Measurements from ENCODE around the gene CHN2.
A peak's percentile ranks its signal among the peaks of the same experiment; 100 is the strongest.
"Not testable (repeated sequence)": the region's sequence is repeated elsewhere in the genome, so short reads cannot be mapped to it uniquely, and the experiment has no call there.

Gene CHN2

DNA sequence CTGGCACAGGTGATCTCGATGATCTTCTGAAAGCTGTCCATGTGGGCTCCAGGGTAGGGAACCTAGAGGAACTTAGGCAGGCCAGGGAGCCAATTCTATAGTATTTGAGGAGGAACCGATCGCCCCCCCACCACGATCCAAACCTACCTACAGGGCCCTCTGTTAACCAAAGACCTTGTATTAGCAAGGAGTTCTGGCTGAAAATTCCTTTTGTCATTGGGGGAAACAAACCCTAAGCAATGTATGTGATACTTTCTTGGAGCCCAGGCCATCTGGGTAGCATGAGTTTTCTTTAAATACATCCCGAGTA lies 62.1 kb downstream of the CHN2 start:
- DNase-seq (ENCODE audit: low spot score), result no peak

DNA sequence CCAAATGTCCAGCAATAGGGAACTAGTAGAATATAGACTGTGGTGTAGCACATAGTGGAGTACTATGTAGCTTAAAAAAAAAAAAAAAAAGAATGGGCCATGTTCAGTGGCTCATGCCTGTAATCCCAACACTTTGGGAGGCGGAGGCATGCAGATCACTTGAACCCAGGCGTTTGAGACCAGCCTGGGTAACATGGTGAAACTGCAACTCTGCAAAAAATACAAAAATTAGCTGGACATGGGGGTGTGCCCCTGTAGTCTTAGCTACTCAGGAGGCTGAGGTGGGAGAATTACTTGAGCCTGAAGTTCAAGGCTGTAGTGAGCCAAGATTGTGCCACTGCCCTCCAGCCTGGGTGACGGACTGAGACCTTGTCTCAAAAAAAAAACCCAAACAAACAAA lies 64.4 kb downstream of the CHN2 start:
- DNase-seq (ENCODE audit: low spot score), result no peak

DNA sequence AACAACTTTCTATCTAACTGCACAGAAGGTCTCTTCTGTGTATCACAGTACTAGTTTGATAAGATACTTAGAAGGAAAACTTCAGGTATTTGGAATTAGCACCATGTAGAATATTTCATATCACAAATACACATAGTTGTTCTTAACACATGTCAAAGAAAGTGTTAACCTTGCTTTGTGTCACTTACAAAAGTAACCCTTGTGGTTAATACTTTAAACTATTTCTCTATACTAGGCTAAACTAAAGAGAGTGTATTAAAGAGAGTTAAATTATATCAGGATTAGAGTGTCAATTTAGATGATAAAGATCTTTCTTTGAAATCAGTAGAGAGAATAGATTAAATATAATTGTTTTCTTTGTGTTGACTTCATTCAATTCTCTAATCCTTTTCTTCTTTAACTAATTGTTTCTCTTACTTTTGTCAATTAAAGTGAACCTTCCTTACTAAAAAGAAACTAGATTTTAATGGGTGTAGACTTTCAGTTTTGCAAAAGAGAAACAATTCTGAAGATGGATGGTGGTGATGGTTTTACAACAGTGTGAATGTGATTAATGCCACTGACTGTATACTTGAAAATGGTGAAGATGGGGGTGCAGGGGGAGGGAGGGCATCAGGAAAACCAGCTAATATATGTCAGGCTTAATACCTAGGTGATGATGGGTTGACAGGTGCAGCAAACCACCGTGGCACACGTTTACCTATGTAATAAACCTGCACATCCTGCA lies 67.8 kb downstream of the CHN2 start:
- no peak for DNase-seq (ENCODE audit: low spot score)

DNA sequence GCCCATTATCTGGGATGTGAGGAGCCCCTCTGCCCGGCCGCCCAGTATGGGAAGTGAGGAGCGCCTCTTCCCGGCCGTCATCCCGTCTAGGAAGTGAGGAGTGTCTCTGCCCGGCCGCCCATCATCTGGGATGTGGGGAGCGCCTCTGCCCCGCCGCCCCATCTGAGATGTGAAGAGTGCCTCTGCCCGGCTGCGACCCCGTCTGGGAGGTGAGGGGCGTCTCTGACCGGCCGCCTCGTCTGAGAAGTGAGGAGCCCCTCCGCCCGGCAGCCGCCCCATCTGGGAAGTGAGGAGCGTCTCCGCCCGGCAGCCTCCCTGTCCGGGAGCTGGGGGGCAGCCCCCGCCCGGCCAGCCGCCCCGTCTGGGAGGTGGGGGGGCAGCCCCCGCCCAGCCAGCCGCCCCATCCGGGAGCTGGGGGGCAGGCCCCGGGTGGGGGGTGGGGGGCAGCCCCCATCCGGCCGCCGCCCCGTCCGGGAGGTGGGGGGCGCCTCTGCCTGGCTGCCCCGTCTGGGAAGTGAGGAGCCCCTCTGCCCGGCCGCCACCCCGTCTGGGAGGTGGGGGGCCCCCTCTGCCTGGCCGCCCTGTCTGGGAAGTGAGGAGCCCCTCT lies 69.1 kb downstream of the CHN2 start:
- not testable (repeated sequence) for DNase-seq (ENCODE audit: low spot score)

DNA sequence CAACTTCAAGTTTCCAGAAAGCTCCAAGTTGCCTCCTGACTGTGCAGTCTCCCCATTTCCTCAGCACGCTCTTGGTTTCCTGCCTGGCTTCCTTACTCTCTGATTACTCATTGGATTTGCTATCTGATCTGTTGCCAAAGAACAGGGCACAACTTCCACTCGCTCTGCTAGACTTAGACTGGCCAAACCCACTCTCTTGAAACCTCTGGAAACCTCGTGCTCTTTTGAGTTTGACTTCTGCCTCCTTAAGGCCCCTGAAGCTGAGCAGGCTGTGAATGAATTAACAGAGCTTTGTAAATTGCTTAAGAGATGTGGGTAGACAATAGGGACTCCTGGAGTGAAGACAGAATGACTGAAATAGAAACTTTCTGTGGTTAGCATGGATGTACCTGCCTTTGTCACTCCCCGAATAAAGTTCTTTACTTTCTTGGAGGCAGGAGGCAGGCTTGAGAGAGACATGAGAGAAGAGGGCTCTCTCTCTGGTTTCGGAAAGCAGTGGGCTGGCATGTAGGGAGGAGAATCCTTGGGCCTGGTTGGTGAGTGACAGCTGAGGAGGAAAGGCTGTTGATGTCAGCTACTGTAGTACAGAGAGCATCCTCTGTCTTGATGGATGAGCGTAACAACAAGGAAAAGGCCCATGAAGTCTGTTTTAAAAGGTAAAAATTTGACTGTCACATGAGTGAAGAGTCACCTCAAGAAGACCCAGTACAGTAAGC lies 70.8 kb downstream of the CHN2 start:
- peak; percentile 93 for DNase-seq (ENCODE audit: low spot score)

DNA sequence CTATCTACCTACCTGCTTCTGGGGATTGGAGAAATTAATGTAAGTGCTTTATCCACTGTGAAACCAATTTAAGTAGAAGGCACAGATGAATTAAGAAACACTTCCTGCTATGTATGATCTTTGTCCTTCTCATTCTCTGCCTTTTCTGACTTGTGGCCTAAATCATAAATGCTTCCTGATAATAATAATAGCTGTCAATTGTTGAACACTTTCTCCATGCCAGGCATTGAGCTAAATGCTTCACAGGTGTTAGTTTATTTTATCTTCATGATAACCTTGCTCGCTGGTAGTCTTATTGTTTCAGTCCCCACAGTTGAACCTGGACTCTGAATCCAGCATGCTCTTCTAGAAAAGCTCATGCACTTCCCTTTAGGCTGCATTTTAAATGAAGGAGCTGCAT lies 75.4 kb downstream of the CHN2 start:
- no peak for DNase-seq (ENCODE audit: low spot score)

DNA sequence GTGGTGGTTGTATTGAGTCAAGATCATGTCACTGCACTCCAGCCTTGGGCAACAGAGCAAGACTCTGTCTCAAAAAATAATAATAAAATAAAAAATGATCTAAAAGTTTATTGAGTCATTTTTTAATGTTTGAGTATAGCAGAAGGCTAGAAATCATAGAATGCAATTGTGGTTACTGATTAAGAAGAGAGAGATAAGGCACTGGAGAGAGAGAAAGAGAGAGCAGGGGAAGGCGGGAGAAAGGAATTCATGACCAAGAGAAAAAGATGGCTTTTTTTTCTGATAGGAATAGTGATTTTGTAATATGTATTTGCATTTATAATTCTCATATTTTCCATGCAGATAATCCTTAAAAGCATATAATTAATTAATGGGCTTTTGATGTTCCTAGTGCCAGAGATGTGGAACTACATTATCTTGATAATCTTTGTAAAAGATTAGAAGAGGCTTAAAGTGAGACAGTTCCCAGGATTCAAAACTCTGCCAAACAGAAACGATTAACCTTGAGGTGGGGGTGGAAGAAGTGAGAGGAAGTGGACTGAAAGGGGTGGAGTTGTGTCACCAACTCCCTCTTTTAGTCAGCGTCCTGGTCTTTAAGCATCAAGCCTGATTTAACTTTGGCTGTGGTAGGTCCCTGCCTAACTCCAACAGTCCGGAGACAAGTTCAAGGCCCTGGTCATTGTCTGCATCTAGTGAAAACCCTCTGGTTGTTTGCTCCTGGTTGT lies 76.2 kb downstream of the CHN2 start:
- no peak for DNase-seq (ENCODE audit: low spot score)

DNA sequence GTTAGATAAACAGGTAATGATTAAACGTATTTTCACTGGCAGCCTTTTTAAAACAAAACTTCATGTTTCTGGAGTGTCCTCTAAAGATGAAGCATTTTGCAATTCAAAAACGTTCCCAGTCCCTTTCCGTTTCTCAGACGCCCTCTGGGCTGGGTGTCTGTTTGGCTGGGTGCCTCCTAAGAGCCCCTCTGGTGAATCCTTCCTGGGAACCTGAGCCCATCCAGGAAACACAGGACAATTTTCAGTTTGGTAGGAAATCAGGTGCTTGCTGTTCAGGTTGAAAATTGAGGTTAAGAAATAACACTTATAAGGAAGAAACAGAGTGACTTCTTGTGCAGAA lies 76.7 kb downstream of the CHN2 start:
- DNase-seq (ENCODE audit: low spot score), result no peak

DNA sequence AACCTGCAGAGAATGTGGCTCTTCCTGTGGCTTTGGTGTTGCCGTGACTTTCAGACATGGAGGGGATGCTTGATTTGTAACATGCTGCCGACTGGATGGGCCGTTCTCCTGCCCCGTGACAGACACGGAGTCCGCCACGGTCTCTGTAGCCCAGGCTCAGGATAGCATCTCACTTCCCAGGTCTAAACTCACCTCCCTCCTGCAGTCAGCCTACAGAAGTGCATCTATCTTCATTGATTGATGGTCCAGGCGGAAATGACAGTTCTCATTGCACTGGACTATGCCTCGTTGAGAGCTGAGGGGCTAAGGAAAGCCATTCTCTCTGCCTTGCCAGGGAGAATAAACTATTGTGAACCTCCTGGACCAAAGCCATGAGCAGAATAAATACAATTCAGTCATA lies 77.5 kb downstream of the CHN2 start:
- DNase-seq (ENCODE audit: low spot score), result no peak

DNA sequence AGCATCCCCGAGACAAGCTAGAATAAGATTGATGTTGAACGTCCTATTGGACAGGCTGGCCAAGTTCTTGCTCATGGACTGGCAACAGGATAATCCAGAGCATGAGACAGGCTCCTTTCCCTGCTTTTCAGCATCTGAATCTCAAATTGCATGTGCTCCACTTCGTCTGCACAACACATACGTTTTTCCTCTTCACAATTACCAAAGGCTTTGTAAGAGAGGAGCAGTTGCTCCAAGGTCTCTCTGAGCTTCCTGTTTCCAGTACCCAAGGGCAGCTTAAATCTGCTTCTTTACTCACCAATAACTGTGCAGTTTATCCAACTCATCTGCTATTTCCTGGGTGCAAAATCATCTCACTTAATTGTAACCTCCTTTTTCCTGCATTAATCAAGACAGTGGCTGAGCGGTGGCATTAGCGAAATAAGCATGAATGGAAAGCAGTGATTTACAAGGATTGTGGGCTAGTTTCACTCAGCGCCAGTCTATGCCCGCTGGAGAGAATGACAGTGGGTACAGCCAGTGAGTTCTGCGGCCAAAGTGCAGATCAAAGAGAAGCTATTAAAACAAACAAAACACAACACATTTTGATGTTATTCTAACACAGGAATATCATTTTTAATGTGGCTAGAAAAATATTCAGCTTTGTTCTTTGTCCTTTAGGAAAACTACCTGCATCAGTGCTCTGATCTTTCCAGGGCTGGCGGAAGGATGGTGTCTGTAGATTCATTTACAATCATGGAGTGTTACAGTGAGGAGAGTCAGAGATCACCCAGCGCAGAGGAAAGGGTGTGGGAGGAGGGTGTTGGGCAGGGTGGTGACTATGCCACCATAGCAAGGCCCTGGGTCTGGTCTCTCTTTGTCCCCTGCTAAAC lies 79.8 kb downstream of the CHN2 start:
- no peak for DNase-seq (ENCODE audit: low spot score)

DNA sequence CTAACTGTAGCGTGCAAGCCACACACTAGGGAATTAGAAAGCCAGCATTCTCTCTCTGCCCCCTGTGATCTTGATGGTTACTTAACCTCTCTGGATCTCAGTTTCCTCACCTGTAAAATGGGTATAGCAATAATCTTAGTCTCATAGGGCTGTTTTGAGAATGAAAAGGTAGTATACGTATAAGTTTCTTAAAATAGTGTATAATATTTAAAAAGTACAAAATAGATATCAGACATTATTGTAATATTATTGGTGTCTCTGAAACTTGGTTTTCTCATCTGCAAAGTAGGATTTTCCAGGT lies 80.4 kb downstream of the CHN2 start:
- DNase-seq (ENCODE audit: low spot score), result no peak

DNA sequence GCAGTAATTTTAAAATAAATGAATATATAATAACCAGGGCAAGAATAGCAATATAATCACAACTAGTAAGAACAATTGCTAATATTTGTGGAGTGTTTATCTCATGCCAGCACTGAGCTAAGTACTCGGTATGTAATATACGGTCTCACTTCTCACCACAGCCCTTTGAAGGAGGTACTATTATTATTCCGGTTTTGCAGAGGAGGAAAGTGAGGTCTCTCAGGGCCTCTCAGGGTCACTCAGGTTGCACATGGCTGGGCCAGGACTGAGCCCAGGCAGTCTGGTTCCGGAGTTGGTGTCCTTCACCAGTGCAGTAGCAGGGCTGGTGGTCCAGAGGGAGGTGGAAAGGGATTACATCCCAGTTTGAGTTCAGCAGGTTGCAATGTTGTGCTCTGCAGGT lies 80.9 kb downstream of the CHN2 start:
- no peak for DNase-seq (ENCODE audit: low spot score)

DNA sequence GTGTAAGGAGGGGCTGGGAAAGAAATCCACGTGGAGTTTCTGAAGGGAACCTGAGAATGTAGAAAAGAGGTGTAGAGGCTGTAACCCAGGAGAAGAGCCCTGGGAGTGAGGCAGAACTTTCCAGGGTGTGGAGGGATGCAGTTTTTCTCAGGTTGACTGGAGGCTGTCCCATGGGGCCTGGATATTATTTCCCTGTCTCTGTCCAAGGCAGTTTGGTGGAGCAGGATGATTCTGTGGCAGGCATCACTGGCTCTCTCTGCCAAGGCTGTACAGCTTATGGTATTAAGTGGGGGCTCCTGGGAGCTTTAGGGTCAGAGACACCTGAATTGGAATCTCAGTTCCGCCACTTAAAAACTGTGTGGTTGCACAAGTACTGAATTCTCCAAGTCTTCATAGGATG lies 81.6 kb downstream of the CHN2 start:
- DNase-seq (ENCODE audit: low spot score), result no peak

DNA sequence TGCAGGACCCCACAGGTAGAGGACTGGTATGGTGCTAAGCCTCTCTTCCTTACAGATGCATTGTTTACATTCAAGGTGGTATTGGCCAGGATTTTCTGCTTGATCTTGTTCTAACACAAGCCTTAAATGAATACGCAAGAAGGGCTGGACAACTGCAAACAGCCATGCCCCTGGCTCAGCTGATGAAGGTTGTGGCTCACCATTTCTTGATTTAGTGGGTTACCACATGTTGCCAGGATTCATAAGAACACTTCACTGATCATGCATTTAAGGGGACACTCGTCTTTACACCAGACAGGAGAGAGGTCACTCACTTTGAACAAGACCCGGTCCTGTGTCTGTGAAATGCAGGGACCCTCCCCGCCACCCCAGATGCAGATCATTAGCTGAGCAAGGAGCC lies 82.2 kb downstream of the CHN2 start:
- no peak for DNase-seq (ENCODE audit: low spot score)

DNA sequence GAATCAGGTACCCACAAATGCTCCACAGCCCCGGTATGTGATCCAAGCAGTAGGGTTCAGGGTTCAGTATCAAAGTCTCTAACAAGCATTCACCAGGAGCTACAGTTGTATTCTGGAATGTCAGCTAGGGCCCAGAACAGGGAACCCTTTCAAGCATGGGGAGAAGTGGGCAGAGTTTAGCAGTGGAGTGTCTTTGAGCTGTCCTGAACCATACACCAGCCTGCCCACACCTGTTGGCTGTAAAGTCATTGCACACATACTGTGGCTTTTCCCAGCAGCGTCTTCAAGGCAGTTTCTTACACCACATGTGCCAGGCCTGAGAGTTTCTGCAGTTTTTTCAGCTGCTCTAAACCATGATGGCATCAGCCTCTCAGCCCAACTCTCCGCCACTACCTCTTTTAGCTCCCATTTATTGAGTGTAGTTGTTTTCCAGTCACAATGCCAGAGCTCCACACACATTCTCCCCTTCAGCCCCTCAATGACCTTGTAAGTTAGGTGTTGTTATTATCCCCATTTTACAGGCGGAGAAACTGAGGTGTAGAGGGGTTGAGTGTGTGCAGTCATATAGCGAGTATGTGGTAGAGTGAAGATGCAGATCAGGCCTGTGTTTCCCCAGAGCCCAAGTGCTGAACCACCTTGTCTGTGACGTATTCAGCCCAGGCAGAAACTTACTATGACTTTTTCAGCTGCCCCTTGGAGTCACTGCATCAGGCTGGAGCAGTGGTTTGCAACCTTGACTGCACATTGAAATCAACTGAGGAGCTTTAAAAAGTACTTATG lies 83.1 kb downstream of the CHN2 start:
- no peak for DNase-seq (ENCODE audit: low spot score)

DNA sequence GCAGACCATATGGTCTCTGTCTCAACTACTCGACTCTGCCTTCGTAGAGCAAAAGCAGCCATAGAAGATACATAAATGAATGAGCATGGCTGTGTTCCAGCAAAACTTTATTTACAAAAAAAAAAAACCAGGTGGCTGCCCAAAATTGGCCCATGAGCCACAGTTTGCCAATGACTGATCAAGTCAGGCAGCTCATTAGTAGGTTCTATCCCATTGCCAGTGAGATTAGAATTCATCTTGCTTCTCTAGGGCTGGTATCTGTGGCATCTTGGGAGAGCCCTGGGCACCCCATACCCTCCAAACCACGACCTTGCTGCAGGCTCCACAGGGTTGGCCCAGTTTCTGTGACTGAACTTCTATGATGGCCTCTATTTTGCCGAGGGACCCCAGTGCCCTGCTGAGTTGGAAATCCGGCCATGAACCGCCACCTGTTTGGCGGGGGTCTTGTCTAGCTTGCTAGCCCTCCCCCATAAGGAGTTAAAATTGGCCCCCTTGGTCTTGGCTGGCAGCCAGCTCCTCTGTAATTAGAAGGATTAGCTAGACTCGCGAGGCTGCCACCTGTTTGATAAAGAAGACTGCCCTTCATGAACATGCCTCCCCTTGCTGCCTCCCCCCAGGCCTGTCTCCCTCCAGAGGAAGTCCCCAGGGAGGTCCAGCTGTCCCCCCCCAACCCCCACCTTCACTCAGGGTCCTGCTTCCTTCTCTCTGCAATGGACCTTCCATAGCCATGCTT lies 83.9 kb downstream of the CHN2 start:
- no peak for DNase-seq (ENCODE audit: low spot score)

DNA sequence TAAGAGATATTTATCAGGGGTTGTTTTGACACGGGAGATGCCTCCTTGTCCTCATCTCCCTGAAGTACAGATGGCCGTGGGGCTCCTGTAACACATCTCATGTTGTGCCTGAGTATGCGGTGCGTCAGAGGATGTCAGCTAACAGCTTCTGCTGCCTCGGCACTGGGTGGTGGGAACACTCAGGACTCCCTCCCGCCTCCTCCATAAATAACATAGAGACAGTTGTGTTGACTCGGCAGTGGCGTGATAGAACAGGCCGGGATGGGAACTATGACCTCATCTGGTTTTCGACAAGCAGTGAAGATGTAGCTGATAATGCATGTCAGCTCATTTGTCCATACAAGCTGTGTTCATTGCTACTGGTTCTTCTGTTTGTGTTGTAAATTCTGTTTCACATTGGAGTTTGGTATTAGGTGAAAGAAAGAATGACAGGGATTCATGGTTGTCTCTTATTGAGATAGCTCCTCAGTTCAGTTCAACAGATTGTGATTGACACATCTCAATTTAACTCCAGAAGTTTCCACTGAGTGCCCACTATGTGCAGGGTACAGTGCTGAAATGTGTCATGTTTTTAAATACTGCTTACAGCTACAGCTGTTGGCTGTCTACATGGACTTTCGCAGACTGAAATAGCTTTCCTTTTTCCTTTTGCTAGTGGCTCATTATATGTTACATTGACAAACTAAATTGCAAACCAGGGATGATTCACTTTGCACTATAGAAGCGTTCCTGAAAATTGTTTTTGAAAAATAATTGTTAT lies 87.4 kb downstream of the CHN2 start:
- DNase-seq (ENCODE audit: low spot score), result peak; percentile 78

DNA sequence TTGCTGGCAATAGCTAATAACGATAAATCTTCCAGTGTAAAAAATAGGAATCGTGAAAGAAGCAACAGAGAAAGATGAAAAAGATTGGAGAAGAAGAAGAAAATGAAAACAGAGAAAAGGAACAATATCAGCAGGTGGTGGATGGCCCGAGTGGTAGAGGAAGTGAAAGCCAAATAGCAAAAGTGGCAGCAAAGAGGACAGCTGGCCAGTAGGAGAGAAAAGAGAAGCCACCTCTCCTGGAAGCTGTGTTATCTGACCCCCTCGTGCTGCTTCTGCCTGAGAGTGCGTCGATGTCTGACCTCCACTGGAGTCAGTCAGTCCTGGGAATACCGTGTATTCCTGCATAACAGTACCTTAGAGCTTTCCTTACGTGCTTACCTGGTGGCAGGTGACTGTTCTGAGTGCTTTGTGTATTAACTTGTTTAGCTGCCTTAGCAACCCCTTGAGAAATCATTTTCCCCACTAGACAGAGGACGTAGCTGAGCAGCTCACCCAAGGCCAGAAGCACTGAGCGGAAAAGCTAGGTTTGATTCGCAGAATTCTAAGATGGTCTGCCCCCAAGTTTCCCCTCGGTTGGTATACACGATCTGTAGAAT lies 88.3 kb downstream of the CHN2 start:
- no peak for DNase-seq (ENCODE audit: low spot score)

DNA sequence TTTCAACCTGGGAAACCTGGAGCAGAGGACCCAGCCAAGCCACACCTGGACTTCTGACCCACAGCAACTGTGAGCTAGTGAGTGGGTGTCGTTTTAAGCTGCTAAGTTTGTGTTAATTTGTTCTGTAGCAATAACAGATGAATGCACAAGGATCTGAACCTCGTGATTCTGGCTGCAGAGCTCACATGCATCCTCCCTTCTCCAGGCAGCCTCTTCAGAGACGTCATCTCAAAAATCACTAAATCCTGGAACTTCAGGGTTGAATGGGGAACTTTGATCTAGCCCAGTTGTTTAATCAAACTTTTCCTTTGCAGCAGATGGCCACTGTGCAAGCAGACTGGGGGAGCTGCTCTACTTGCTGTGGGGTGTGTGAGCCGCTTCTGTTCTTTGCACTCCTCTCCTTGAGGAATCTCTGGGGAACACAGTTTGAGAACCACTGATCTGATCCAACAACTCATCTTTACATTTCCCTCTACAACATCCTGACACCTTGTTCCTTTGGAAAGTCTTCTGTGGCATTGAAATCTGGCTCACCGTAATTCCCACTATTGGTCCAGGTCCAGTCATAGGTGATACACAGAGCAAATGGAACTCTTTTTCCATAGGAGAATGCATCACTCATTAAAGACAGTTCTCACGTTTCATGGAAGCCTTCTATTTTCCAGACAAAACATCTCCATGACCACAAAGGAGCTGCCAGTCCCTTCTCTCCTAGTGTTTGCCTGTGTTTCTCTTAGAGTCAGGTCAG lies 90.3 kb downstream of the CHN2 start:
- no peak for DNase-seq (ENCODE audit: low spot score)

All from kidney capillary endothelial cell (primary cell).